GM18870 (cell line): Measurements from ENCODE around the gene PCNX1.
"Not testable (repeated sequence)": the region's sequence is repeated elsewhere in the genome, so short reads cannot be mapped to it uniquely, and the experiment has no call there.

Experiments used
- ATAC-seq: cut with Tn5 transposase; IDR thresholded peaks from one replicate; pipeline ENCODE4 v1.9.1; 2021; ENCODE audit warnings: moderate library complexity; ENCODE audit not compliant: unreplicated experiment

The PCNX1 gene

GRCh38 chr14:70907176-70907995 is at the start of gene PCNX1:
Gene PCNX1 (plus strand): TSS chr14:70907459. CDS start chr14:70907851, 392 bp downstream.
- peak; percentile 42 for ATAC-seq

- ATAC-seq, result no peak
Observed at GRCh38 chr14:70857496-70857890, 49.8 kb upstream of the PCNX1 start.

- no peak for ATAC-seq
Observed at GRCh38 chr14:70858641-70859040, 48.6 kb upstream of the PCNX1 start.

- ATAC-seq, result not testable (repeated sequence)
Observed at GRCh38 chr14:70866992-70867391, 40.3 kb upstream of the PCNX1 start.

- ATAC-seq, result no peak
Observed at GRCh38 chr14:70871001-70871400, 36.3 kb upstream of the PCNX1 start.

- no peak for ATAC-seq
Observed at GRCh38 chr14:70871863-70872677, 35.2 kb upstream of the PCNX1 start.

- no peak for ATAC-seq
Observed at GRCh38 chr14:70872678-70873020, 34.6 kb upstream of the PCNX1 start.

GRCh38 chr14:70873627-70874026 is 33.6 kb upstream of the PCNX1 start:
- no peak for ATAC-seq

- ATAC-seq, result not testable (repeated sequence)
Observed at GRCh38 chr14:70875811-70876460, 31.3 kb upstream of the PCNX1 start.

GRCh38 chr14:70879448-70879847 is 27.8 kb upstream of the PCNX1 start:
- no peak for ATAC-seq

GRCh38 chr14:70880888-70881287 is 26.4 kb upstream of the PCNX1 start:
- ATAC-seq, result not testable (repeated sequence)

- peak; percentile 69 for ATAC-seq
Observed at GRCh38 chr14:70881549-70882177, 25.6 kb upstream of the PCNX1 start.

- ATAC-seq, result no peak
Observed at GRCh38 chr14:70882776-70883492, 24.3 kb upstream of the PCNX1 start.

GRCh38 chr14:70884595-70885342 is 22.5 kb upstream of the PCNX1 start:
- ATAC-seq, result no peak

- no peak for ATAC-seq
Observed at GRCh38 chr14:70885343-70886022, 21.8 kb upstream of the PCNX1 start.

GRCh38 chr14:70886421-70887206 is 20.6 kb upstream of the PCNX1 start:
- ATAC-seq, result peak; percentile 32

GRCh38 chr14:70887207-70887681 is 20.0 kb upstream of the PCNX1 start:
- peak; percentile 41 for ATAC-seq
